HG03457 (cell line): ENCODE measurements around the gene GLIS2.

Experiments
- ATAC-seq: cut with Tn5 transposase; IDR thresholded peaks from one replicate; pipeline ENCODE4 v1.9.1; 2021; ENCODE audit warnings: moderate number of reproducible peaks; ENCODE audit not compliant: unreplicated experiment

Gene GLIS2

GRCh38 chr16:4367393-4367856 lies 51.6 kb downstream of the GLIS2 start:
- ATAC-seq: no peak

- no peak for ATAC-seq
These were observed 53.3 kb downstream of the GLIS2 start for GRCh38 chr16:4369007-4369733.

DNA sequence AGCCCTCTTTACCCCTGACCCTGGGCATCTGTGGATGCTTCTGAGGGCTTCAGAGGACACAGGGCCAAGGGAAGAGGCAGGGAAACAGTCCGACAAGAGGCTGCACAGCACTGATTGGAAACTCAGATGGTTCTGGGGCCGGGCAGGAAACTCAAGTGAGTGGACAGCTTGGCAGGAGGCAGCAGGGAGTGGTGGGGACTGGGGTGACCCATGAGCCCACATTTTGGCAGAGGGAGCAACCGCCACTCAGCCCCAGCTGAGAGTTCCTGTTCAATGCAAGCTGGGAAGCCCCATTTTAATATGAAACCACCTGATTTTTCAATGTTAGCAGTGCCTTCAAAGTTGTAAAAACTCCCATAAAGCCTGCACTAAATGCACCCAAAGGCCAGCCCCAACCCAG lies 54.3 kb downstream of the GLIS2 start:
- no peak for ATAC-seq

DNA sequence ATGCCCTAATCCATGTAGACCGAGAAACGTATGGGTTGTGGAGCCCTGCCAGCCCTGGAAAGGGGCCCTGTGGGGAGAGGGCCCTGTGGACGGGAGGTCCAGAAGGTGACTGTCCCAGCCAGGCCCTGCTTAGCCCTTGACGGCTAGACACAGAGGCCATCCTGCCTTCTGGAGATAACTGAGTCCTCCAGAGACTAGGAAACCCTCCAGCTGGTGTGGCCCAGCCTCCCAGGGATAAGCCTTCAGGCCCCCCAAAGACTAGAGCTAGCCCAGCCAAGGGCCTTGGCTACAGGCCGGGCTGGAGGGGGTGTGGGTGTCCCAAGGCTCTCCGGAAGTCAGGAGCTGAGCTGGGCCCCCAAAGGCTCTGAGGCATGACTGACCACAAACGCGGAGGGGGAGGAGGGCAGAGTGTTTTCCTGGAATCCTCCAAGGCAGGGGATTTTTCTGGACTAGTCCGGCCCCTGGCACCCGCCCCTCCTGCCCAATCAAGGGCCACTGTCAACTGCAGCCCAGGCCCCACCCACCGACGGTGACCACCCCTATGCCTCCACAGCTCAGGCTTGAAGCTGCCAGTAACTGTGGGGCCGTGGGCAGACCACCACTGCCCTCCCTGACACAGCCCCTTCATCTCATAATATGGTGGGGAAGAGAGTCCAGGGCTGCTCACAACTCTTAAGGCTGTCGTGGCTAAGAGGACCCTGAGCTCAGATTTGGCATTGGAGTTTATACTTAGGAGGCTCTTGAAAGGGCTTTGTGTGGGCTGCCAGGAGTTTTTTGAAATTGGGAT lies 54.9 kb downstream of the GLIS2 start:
- no peak for ATAC-seq

GRCh38 chr16:4371357-4372000 lies 55.6 kb downstream of the GLIS2 start, which contains the start of gene VASN:
VASN (plus strand) TSS chr16:4371848; CDS start chr16:4380878, 9,030 bp downstream.
- no peak for ATAC-seq

DNA sequence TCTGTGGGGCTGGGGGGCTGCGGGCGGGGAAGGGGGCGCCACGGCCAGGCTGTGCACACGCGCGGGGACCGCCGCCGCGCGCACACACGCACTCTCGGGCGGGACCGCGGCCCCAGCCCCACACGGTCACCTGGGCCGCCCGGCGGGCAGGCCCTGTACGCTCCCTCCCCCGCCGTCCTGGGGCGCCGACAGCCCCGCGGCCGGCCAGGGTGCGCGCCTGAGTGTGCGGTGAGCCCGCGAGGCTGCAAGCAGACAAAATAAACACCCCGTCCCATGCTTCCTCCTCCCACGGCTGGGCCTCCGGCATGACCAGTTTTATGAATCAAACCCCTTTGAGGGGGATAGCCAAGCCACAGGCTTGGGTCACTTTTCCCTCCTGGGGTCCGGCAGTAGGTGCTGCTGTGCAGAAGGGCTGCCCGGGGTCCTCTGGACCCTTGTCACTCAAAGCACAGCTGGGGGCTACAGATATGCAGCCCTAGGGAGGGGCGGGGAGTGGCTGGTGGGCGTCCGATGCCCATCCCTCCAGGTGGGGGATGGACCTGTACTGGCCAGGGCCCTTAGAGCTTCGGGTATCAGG lies 56.2 kb downstream of the GLIS2 start:
- no peak for ATAC-seq

DNA sequence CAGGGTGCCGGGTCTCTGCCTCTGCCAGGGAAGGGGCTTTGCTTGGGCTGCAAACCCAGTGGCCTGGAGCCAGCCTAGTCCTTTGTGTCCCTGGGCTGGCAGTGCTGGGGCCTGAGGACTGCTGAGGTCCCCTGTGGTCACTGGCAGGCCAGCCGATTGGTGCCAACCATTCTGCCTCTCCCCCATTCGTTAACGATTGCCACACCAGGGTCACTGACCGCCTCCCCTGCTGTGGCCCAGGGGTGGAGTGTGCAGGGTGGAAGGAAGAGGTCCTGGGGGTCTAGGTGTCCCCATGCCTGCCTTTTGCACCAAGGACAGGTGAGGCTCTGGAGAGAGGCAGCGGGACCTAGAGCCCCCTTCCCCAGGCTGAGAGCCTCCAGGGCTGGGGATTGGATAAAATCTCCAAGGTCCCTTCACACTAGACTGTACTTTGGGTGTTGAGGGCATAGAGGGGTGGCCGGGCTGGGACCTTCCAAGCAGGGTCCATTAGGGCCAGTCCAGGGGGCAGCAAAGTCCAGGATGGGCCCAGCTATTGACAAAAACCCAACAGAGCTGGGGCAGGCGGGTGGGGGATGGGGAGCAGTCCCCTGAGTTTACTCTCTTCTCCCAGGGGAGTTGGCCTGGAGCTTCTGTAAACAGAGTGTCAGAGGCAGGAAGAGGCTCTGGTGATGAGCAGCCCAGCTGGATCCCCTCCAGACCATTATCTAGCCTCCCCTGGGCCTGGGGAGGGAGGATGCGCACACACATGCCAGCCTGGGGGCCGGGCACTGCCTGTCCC lies 56.9 kb downstream of the GLIS2 start:
- ATAC-seq: no peak

DNA sequence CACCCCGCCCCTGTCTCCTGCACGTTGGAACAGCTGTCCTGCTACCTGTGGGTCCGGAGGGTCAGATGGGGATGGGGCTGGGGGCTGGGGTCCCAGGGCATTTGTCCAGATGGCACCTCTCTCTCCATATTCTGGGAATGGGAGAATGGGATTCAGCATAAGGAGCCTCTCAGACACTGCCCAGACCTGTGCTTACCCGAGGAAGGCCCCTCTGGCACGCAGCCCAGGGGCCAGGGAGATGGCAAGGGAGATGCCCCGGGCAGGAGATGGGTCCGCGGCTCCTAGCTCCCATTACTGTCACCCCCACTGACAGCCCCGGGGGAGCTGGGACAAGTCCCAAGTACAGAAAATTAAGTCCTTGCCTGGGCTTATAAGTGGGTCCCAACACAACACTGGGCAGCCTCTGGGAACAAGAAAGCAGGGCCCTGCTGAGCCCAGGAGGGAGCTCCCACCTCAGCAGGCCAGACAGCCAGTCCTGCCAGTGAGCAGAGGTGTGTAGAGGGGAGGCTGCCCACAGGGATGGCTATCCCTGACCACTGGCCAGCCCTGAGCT lies 57.6 kb downstream of the GLIS2 start:
- ATAC-seq: no peak

DNA sequence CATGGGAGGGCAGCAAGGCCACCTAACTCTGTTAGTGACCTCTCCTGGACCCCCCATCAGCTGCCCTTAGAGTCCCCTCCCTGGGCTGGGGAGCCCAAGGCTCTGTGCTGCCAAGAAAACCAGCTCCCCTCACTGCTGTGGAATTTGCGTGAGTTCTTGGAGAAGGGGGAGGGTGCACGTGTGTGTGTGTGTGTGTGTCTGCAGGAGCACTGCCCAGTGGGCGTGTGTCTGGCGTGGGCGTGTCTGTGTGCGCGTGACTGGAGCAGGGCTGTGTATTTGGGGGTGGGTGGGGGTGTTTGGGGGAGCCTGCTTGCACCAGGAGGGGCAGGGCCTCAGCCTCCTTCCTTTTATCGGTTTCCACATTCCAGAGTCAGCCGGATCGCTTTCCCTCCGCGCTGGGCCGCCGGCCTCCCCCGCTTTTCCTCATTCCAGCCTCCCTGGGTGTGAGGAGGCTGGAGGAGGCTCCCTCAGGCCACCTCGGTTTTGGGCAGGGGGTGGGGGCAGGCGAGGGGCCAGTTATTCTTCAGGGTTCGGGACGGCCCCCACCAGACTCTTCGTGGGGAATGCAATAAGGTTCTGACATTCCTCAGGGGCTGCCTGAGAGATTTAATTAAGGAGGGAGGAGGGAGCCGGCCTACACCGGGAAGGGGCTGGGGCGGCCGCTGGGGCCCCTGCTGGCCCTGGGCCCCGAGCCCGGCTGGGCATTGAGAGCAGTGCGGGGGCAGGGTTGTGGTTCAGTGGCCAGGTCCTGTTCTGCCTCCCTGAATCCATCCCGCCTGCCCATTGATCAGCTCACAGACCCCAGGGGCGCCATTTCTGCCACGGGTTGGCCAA lies 58.3 kb downstream of the GLIS2 start:
- ATAC-seq: no peak

GRCh38 chr16:4375717-4376116 lies 59.9 kb downstream of the GLIS2 start:
- ATAC-seq: no peak

GRCh38 chr16:4376126-4376892 lies 60.4 kb downstream of the GLIS2 start:
- ATAC-seq: no peak

GRCh38 chr16:4376893-4377572 lies 61.2 kb downstream of the GLIS2 start:
- no peak for ATAC-seq

DNA sequence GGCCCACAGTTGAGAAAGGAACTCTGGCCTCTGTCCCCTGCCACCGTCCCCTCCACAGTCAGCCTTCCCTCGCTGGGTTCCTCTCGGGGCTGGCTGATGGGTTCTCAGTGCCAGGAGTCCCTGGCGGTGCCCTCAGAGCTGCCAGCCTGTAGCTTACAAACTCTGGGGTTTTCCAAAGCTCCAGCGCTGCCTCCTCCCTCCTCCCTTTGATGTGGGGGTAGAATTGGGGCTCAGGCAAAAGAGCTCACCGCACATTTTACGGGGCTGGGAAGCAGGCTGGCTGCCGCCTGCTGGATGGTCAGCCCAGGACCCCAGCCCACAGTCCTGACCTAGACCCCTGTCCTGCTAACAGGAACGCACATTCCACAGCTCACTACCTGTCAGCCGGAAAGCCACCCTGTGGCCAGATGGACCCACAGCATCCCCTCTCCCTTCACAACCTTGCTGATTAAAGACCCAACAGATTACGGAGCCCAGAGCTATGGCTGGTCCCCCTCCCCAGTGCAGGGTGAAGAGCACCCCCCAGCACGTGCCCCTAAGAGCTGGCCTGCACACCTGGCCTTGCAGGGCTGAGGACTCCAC lies 61.8 kb downstream of the GLIS2 start:
- no peak for ATAC-seq

DNA sequence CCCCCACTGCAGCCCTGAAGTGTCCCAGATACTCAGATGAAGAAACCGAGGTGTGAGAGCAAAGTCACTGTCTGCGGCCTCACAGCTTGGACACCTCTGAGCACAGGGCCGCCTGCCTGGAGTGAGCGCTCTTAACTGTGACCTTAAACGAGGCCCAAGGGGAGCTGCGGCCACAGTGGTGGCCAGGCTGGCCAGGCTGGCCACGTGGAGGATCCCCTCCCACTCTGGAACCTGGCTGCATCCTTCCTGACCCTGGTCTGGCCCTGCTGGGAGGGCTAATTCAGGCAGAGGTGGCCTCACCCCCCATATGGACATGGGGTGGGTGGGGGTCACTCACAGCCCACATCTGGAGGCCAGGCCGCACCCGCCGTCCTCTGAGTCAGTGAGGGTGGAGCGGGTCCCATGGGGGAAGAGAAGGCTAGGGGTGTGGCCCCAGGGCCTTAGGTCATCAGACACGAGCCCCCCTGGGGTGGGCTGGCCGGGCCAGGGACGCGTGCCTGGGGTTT lies 62.3 kb downstream of the GLIS2 start:
- no peak for ATAC-seq

DNA sequence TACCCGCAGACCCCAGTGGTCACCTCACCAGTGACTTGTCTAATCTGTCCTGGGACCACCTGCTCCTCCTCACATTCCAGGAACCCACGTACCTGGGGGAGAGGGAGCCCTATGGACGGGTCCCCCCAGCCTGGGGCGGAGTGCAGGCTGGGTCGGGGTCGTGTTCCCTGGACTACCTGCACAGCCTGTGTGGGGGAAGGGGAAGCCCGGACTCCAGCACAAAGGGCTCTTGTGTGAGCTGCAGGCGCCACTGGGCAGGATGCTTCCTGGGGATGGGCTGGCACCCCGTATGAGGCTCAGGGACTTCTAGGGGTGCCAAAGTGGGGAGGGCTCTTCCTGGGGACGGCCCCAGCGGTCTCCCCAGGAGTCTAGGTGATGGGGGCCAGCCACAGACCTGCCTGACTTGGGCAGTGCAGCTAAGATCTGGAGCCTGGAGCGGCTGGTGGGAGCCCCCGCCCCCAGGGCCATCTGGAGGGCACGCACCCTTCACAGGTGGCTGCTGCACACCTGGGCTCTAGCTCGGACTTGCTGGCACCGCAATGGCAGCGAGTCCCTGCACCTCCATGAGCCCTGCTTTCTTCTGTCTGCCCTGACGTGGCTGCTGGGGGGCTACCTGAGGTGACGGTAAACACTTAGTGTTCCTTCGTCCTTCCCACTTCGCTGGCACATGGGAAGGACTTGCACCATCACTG lies 63.3 kb downstream of the GLIS2 start:
- ATAC-seq: no peak

GRCh38 chr16:4380119-4381063 lies 64.5 kb downstream of the GLIS2 start:
- ATAC-seq: no peak
